Skin of body (tissue), 3 donors: ENCODE data around the gene INF2. TPM values are rescaled to one million over a fixed set of nuclear protein-coding genes. Genes with fewer than 3 reads are reported as not detected.
A peak's percentile ranks its signal among the peaks of the same experiment; 100 is the strongest.

ENCODE experiments used
- DNase-seq: peaks from one replicate; lab custom pipeline; 2025; lab: John Stamatoyannopoulos, UW
- small RNA-seq: library from RNA; depleted of rRNA; stranded (forward); fragments of <200 nt; gene quantifications from one replicate; pipeline ENCODE3, GENCODE V24; 2014; ENCODE audit warnings: low replicate concordance
- total RNA-seq: library from RNA; depleted of rRNA; stranded (reverse); fragments of >200 nt; gene quantifications from one replicate; pipeline ENCODE4 v1.2.3, GENCODE V29; 2014

INF2 gene
- total RNA-seq, 1 donor from 2014 or later, result 25.7 TPM

GRCh38 chr14:104768437-104769323 lies 79.3 kb downstream of the INF2 start:
- peak; percentile 54 for DNase-seq

GRCh38 chr14:104769324-104770071 lies 80.1 kb downstream of the INF2 start:
- DNase-seq, result no peak

- no peak for DNase-seq
Measured at GRCh38 chr14:104770072-104770579, 80.7 kb downstream of the INF2 start.

- DNase-seq, result no peak
Measured at GRCh38 chr14:104770851-104771272, 81.4 kb downstream of the INF2 start.

GRCh38 chr14:104771374-104771773 lies 82.0 kb downstream of the INF2 start:
- no peak for DNase-seq

Small RNA genes lying within 50 kb of the gene (small RNA-seq; reads per million reads assigned to genes)
- gene MIR4710, result not detected

Other genes with a start within 250 kb of the INF2 start
- gene C14orf180, start 109.9 kb upstream of the INF2 start, total RNA-seq, result 6.8 TPM
- 0.39 TPM for gene TMEM179, start 84.8 kb upstream of the INF2 start, total RNA-seq
- gene ADSS1, start 34.6 kb downstream of the INF2 start, total RNA-seq, result 16.9 TPM
- gene SIVA1, start 63.5 kb downstream of the INF2 start, total RNA-seq, result 40.1 TPM
- 62.3 TPM for gene AKT1, start 106.1 kb downstream of the INF2 start, total RNA-seq
- gene ZBTB42, start 111.5 kb downstream of the INF2 start, total RNA-seq, result 2.8 TPM
- gene CEP170B, start 175.7 kb downstream of the INF2 start, total RNA-seq, result 10.2 TPM
- 5.6 TPM for gene PLD4, start 235.3 kb downstream of the INF2 start, total RNA-seq